ENCODE data around the gene ZNF175.

- TF ChIP-seq CTCF (IDR thresholded peaks at IDR 0.05) (no peak), POLR2A (IDR thresholded peaks at IDR 0.05) (no peak)
These were observed 23.7 kb downstream of the ZNF175 start for GRCh38 chr19:51594774-51595109.

All from testis (tissue), 2 donors.